ENCODE results near the gene DPYSL4. TPM values are rescaled to one million over a fixed set of nuclear protein-coding genes. Genes with fewer than 3 reads are reported as not detected.

Gene DPYSL4
- total and polyA plus RNA-seq, 2 of the 13 experiments (the other 11 are each of a cell fraction or from before 2014, with no cell fraction given) = 0.84 to 1.2 TPM

DNA sequence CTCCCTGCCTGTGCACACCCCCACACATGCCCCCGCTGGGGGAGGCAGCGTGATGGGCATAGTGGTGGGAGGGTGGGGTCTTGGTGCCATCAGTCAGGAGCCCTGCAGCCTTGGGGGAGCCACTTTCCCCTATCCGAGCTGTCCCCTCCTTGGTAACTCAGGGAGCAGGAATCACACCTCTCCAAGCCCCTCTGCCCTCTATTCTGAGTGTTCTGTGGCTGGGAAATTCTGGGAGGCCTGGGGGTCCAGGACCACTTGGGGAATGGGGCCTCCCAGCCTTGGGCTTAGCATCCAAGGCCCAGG is 11.3 kb downstream of the DPYSL4 start:
- ChIA-PET POLR2A (no interaction called here), CTCF (ENCODE audit: low intra/inter-chr PET ratio, low total read pairs) (no interaction called here)
- intact Hi-C loops (cut with micrococcal nuclease; ENCODE audit: unreplicated experiment) = no loop called here
- FAIRE-seq = no peak
- DNase-seq (ENCODE audit: low spot score) = no peak
- Histone ChIP-seq H3K4me2 (ENCODE audit: low read depth, low read length) (no peak overlapping the region), H4K20me1 (ENCODE audit: insufficient read depth, low read length) (no peaks in the 10 kb centered on the region; the same call in 1 of the 2 replicates), H3K4me1 (ENCODE audit: insufficient read depth, low read length) (peaks cover 12% of the 10 kb centered on the region), H3K36me3 (replicated peaks in 1 of 2; ENCODE audit: control insufficient read depth in 1 of 2, insufficient read depth in 2 of 2, low read length in 2 of 2) (no peaks in the 10 kb centered on the region), H3K79me2 (ENCODE audit: insufficient read depth, low read length) (no peaks in the 10 kb centered on the region), H3K4me3 (replicated peaks in 1 of 3; ENCODE audit: insufficient read depth in 1 of 3, low read depth in 2 of 3, low read length in 3 of 3) (no peak overlapping the region), H2AFZ (ENCODE audit: low read length) (no peak overlapping the region), H3K9me3 (ENCODE audit: low read length) (no peaks in the 10 kb centered on the region), H3K27ac (ENCODE audit: extremely low read length, insufficient read depth, low read length) (no peak overlapping the region), H3K9ac (ENCODE audit: insufficient read depth, low read depth, low read length) (no peak overlapping the region), H3K27me3 (ENCODE audit: control insufficient read depth in 1 of 2, insufficient read depth in 2 of 2, low read length in 2 of 2) (peaks cover 4 to 10% of the 10 kb centered on the region in 2 experiments; a peak in 4 of 5 replicates)
- BruUV-seq (replicated peaks) = no TSS peak
- ATAC-seq = no peak
- in situ Hi-C loops (cut with HindIII; ENCODE audit: extremely low pct_ligation_motif_present, low pct_unique_long_range_greater_than_20kb) = no loop called here
- WGBS (ENCODE audit: low lambda C conversion rate) = 50% methylated on average over 1 of the region's 3 CpGs
- TF ChIP-seq BHLHE40 (IDR thresholded peaks at IDR 0.05; ENCODE audit: low read length) (no peak), SRF (IDR thresholded peaks at IDR 0.05; ENCODE audit: low read depth, low read length) (no peak), MED1 (CRISPR knock-in tag; IDR thresholded peaks at IDR 0.05) (no peak), NFIC (IDR thresholded peaks at IDR 0.05; ENCODE audit: low read length) (no peak), HNRNPLL (IDR thresholded peaks at IDR 0.05; ENCODE audit: low read depth, low read length, poor library complexity, severe bottlenecking) (no peak), MTF2 (CRISPR knock-in tag; IDR thresholded peaks at IDR 0.05; ENCODE audit: borderline replicate concordance) (no peak)
- TF ChIP-seq, protein P1, sequence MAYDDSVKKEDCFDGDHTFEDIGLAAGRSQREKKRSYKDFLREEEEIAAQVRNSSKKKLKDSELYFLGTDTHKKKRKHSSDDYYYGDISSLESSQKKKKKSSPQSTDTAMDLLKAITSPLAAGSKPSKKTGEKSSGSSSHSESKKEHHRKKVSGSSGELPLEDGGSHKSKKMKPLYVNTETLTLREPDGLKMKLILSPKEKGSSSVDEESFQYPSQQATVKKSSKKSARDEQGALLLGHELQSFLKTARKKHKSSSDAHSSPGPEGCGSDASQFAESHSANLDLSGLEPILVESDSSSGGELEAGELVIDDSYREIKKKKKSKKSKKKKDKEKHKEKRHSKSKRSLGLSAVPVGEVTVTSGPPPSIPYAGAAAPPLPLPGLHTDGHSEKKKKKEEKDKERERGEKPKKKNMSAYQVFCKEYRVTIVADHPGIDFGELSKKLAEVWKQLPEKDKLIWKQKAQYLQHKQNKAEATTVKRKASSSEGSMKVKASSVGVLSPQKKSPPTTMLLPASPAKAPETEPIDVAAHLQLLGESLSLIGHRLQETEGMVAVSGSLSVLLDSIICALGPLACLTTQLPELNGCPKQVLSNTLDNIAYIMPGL (CRISPR knock-in tag; IDR thresholded peaks at IDR 0.05; ENCODE audit: borderline replicate concordance in 1 of 2, low read depth in 1 of 2) = no peak
- TF ChIP-seq, protein P2, sequence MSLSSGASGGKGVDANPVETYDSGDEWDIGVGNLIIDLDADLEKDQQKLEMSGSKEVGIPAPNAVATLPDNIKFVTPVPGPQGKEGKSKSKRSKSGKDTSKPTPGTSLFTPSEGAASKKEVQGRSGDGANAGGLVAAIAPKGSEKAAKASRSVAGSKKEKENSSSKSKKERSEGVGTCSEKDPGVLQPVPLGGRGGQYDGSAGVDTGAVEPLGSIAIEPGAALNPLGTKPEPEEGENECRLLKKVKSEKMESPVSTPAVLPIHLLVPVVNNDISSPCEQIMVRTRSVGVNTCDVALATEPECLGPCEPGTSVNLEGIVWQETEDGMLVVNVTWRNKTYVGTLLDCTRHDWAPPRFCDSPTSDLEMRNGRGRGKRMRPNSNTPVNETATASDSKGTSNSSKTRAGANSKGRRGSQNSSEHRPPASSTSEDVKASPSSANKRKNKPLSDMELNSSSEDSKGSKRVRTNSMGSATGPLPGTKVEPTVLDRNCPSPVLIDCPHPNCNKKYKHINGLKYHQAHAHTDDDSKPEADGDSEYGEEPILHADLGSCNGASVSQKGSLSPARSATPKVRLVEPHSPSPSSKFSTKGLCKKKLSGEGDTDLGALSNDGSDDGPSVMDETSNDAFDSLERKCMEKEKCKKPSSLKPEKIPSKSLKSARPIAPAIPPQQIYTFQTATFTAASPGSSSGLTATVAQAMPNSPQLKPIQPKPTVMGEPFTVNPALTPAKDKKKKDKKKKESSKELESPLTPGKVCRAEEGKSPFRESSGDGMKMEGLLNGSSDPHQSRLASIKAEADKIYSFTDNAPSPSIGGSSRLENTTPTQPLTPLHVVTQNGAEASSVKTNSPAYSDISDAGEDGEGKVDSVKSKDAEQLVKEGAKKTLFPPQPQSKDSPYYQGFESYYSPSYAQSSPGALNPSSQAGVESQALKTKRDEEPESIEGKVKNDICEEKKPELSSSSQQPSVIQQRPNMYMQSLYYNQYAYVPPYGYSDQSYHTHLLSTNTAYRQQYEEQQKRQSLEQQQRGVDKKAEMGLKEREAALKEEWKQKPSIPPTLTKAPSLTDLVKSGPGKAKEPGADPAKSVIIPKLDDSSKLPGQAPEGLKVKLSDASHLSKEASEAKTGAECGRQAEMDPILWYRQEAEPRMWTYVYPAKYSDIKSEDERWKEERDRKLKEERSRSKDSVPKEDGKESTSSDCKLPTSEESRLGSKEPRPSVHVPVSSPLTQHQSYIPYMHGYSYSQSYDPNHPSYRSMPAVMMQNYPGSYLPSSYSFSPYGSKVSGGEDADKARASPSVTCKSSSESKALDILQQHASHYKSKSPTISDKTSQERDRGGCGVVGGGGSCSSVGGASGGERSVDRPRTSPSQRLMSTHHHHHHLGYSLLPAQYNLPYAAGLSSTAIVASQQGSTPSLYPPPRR (CRISPR knock-in tag; IDR thresholded peaks at IDR 0.05; ENCODE audit: borderline replicate concordance) = no peak
